ENCODE measurements around the gene UVRAG.
"Not testable (repeated sequence)": the region's sequence is repeated elsewhere in the genome, so short reads cannot be mapped to it uniquely, and the experiment has no call there.

Gene UVRAG

GRCh38 chr11:75973710-75974109, 158.7 kb downstream of the UVRAG start:
- DNase-seq, result not testable (repeated sequence)

- not testable (repeated sequence) for DNase-seq
Measured at GRCh38 chr11:75979075-75979474, 164.1 kb downstream of the UVRAG start.

GRCh38 chr11:75979479-75980027, 164.5 kb downstream of the UVRAG start:
- not testable (repeated sequence) for DNase-seq

- no peak for DNase-seq
Measured at GRCh38 chr11:75980031-75980430, 165.0 kb downstream of the UVRAG start.

- DNase-seq, result no peak
Measured at GRCh38 chr11:75981546-75981945, 166.5 kb downstream of the UVRAG start.

GRCh38 chr11:75982309-75982708, 167.3 kb downstream of the UVRAG start:
- no peak for DNase-seq

GRCh38 chr11:75986966-75987365, 172.0 kb downstream of the UVRAG start:
- no peak for DNase-seq

GRCh38 chr11:75993126-75993525, 178.1 kb downstream of the UVRAG start:
- DNase-seq, result no peak

- DNase-seq, result no peak
Measured at GRCh38 chr11:75994616-75995015, 179.6 kb downstream of the UVRAG start.

- DNase-seq, result no peak
Measured at GRCh38 chr11:75996523-75997442, 181.8 kb downstream of the UVRAG start.

- no peak for DNase-seq
Measured at GRCh38 chr11:76004400-76004799, 189.4 kb downstream of the UVRAG start.

GRCh38 chr11:76005756-76006155, 190.7 kb downstream of the UVRAG start:
- no peak for DNase-seq

GRCh38 chr11:76007166-76007565, 192.2 kb downstream of the UVRAG start:
- DNase-seq, result no peak

- no peak for DNase-seq
Measured at GRCh38 chr11:76008474-76008873, 193.5 kb downstream of the UVRAG start.

GRCh38 chr11:76010051-76010450, 195.0 kb downstream of the UVRAG start:
- DNase-seq, result no peak

- no peak for DNase-seq
Measured at GRCh38 chr11:76013526-76013925, 198.5 kb downstream of the UVRAG start.

- no peak for DNase-seq
Measured at GRCh38 chr11:76023236-76024068, 208.4 kb downstream of the UVRAG start.

GRCh38 chr11:76025068-76025467, 210.1 kb downstream of the UVRAG start:
- no peak for DNase-seq

- DNase-seq, result no peak
Measured at GRCh38 chr11:76025817-76026216, 210.8 kb downstream of the UVRAG start.

GRCh38 chr11:76026281-76026680, 211.3 kb downstream of the UVRAG start:
- no peak for DNase-seq

GRCh38 chr11:76026862-76027261, 211.9 kb downstream of the UVRAG start:
- DNase-seq, result no peak

- DNase-seq, result no peak
Measured at GRCh38 chr11:76030286-76030685, 215.3 kb downstream of the UVRAG start.

GRCh38 chr11:76030968-76031590, 216.1 kb downstream of the UVRAG start:
- DNase-seq, result no peak

Data from DMS153 (cell line).